ENCODE measurements around the gene CGNL1. TPM values are rescaled to one million over a fixed set of nuclear protein-coding genes. Genes with fewer than 3 reads are reported as not detected.
A peak's percentile ranks its signal among the peaks of the same experiment; 100 is the strongest.

CGNL1 gene
- total RNA-seq, 1 donor from 2014 or later: 3.5 TPM

DNA sequence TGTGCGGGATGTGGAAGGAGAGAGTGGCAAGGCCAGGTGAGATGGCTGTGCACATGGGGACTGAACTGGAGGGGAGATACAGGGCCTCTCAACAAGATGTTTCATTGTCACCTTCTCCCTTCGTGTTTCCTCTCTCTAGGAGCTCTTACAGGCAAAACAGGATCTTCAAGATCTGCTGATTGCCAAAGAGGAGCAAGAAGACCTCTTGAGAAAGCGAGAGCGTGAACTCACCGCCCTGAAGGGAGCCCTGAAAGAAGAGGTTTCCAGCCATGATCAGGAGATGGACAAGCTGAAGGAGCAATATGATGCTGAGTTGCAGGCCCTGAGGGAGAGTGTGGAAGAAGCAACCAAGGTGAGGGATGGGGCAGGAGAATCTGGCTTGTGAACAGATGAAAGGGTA lies 85.2 kb downstream of the CGNL1 start:
- TF ChIP-seq, protein P1, sequence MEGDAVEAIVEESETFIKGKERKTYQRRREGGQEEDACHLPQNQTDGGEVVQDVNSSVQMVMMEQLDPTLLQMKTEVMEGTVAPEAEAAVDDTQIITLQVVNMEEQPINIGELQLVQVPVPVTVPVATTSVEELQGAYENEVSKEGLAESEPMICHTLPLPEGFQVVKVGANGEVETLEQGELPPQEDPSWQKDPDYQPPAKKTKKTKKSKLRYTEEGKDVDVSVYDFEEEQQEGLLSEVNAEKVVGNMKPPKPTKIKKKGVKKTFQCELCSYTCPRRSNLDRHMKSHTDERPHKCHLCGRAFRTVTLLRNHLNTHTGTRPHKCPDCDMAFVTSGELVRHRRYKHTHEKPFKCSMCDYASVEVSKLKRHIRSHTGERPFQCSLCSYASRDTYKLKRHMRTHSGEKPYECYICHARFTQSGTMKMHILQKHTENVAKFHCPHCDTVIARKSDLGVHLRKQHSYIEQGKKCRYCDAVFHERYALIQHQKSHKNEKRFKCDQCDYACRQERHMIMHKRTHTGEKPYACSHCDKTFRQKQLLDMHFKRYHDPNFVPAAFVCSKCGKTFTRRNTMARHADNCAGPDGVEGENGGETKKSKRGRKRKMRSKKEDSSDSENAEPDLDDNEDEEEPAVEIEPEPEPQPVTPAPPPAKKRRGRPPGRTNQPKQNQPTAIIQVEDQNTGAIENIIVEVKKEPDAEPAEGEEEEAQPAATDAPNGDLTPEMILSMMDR (IDR thresholded peaks at IDR 0.05): no peak
- no peaks in the 10 kb centered on the region for H3K4me1 ChIP-seq
- intact Hi-C loops (cut with DNase I): loop anchor here (1.0 to 5.0 kb wide), 2 partner anchors 61 to 121 kb away; no protein-coding TSS in a partner anchor

DNA sequence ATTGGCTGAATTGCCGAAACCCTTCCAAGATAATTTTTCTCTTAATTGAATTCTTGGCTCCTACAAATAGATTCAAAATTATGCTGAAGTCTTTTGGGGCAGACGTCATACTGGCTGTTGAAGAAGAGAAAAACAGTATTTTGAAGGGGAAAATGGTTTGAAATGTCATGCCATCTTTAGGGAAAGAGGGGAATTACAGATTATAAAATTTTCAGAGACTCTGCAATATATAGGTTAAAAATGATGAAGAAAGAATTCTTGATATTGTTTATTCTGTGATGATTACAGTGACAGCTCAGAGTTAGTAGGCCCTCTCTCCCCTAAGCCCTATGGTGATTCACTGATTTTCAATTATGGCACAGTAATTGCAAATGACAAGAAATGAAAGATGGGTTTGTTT lies 86.1 kb downstream of the CGNL1 start:
- no peaks in the 10 kb centered on the region for H3K4me1 ChIP-seq
- no peak overlapping the region for H3K27ac ChIP-seq
- DNase-seq (ENCODE audit: low spot score in 2 of 2): no peak
- no peaks in the 10 kb centered on the region for H3K9me3 ChIP-seq
- TF ChIP-seq, protein P1 (IDR thresholded peaks at IDR 0.05): peak in 2 of 3 experiments; percentile 22 to 31
- intact Hi-C loops (cut with DNase I): loop anchor here (5.0 kb wide), 1 partner anchor 60 kb away; no protein-coding TSS in a partner anchor
- H3K4me3 ChIP-seq: no peak overlapping the region
- H3K36me3 ChIP-seq: peaks cover 0 to 11% of the 10 kb centered on the region in 2 donors
- H3K27me3 ChIP-seq: no peaks in the 10 kb centered on the region

More for the DNA sequence above, 85.2 kb downstream of the CGNL1 start:
- H3K4me3 ChIP-seq: no peak overlapping the region
- peaks cover 0 to 11% of the 10 kb centered on the region in 2 donors for H3K36me3 ChIP-seq
- DNase-seq (ENCODE audit: low spot score in 2 of 2): no peak
- H3K27ac ChIP-seq: no peak overlapping the region
- H3K9me3 ChIP-seq: no peaks in the 10 kb centered on the region
- H3K27me3 ChIP-seq: no peaks in the 10 kb centered on the region

DNA sequence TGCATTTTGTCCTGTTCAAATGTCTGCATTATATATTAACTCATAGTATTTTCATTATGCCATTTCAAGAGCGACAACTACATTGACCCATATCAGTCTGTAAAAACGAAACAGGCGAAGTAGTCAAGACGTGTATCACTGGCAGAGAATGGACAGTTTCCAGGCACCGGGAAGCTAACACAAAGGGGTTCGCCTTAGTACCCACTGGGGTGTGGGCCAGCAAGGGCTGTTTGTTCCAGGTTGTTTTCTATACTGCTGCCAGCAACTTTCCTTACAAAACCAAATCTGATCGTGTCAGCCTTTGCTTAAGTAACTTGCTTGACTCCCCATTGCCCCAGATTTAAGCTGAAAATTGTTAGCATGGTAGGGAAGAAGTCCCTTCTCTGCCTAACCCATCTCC lies 87.1 kb downstream of the CGNL1 start:
- H3K4me3 ChIP-seq: no peak overlapping the region
- H3K4me1 ChIP-seq: no peaks in the 10 kb centered on the region
- no peaks in the 10 kb centered on the region for H3K9me3 ChIP-seq
- intact Hi-C loops (cut with DNase I): loop anchor here (5.0 kb wide), 1 partner anchor 59 kb away; no protein-coding TSS in a partner anchor
- TF ChIP-seq, protein P1 (IDR thresholded peaks at IDR 0.05): no peak
- H3K27ac ChIP-seq: no peak overlapping the region
- no peak for DNase-seq (ENCODE audit: low spot score in 2 of 2)
- no peaks in the 10 kb centered on the region for H3K27me3 ChIP-seq
- H3K36me3 ChIP-seq: peaks cover 0 to 11% of the 10 kb centered on the region in 2 donors

DNA sequence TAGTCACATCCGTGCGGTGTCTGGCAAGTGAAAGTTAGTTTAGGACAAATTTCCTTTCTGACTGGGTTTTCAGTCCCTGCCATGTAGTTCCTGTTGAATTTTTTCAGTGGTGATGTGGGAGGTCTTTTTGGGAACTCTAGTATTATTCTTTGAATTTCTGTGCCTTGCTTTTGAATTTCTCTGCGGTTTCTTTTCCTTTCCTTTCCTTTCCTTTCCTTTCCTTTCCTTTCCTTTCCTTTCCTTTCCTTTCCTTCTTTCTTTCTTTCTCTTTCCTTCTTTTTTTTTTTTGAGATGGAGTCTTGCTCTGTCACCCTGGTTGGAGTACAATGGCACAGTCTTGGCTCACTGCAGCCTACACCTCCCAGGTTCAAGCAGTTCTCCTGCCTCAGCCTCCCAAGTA lies 88.2 kb downstream of the CGNL1 start:
- Histone ChIP-seq H3K9me3 (no peaks in the 10 kb centered on the region), H3K4me3 (no peak overlapping the region), H3K27ac (no peak overlapping the region), H3K36me3 (peaks cover 0 to under 1% of the 10 kb centered on the region in 2 donors), H3K4me1 (no peaks in the 10 kb centered on the region), H3K27me3 (no peaks in the 10 kb centered on the region)
- intact Hi-C loops (cut with DNase I): loop anchor here (5.0 kb wide), 1 partner anchor 58 kb away; no protein-coding TSS in a partner anchor
- no peak for DNase-seq (ENCODE audit: low spot score in 2 of 2)
- TF ChIP-seq, protein P1 (IDR thresholded peaks at IDR 0.05): no peak

DNA sequence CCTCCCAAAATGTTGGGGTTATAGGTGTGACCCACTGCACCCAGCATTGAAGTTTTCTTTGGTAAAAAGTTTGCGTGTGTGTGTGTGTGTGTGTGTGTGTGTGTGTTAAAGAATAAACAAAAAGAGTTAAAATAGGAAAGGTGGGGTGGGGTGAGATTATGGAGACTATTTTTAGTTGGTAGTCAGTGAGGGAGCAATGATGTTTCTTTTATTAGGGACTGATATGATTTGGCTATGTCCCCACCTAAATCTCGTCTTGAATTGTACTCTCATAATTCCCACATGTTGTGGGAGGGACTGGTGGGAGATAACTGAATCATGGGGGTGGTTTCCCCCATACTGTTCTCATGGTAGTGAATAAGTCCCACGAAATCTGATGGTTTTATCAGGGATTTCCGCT lies 92.2 kb downstream of the CGNL1 start:
- Histone ChIP-seq H3K4me3 (no peak overlapping the region), H3K36me3 (no peaks in the 10 kb centered on the region), H3K27me3 (no peaks in the 10 kb centered on the region), H3K27ac (no peak overlapping the region), H3K4me1 (no peaks in the 10 kb centered on the region), H3K9me3 (no peaks in the 10 kb centered on the region)
- intact Hi-C loops (cut with DNase I): no loop called here
- DNase-seq (ENCODE audit: low spot score in 2 of 2): no peak
- TF ChIP-seq, protein P1 (IDR thresholded peaks at IDR 0.05): no peak

DNA sequence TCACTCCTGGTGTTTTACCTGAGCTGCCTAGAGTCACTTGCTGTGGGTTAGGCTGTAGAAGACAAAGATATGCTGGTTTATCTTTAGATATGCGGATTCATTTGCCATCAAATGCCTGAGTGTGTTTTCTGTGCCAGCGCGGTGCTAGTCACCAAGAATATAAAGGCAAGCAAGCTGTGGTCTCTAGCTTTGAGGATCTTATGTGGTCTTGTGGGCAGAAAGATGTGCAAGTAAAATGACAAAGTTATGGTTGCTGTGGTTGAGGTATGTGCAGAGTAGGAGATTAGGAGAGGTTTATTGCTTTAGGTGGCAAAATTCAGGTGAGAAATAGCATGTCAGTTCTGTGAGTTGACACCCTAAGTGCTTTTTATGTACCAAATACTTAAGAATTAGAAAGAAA lies 94.2 kb downstream of the CGNL1 start:
- H3K27me3 ChIP-seq: no peaks in the 10 kb centered on the region
- H3K27ac ChIP-seq: no peak overlapping the region
- H3K4me3 ChIP-seq: no peak overlapping the region
- H3K36me3 ChIP-seq: no peaks in the 10 kb centered on the region
- TF ChIP-seq, protein P1 (IDR thresholded peaks at IDR 0.05): no peak
- intact Hi-C loops (cut with DNase I): no loop called here
- DNase-seq (ENCODE audit: low spot score in 2 of 2): no peak
- no peaks in the 10 kb centered on the region for H3K4me1 ChIP-seq
- H3K9me3 ChIP-seq: no peaks in the 10 kb centered on the region
